Activated T-helper 2 cell treated with anti-CD3 and anti-CD28 coated beads, Interferon-gamma antibody, Interleukin-2, Interleukin-4, amounts not matched to agents 10 μg/mL and 5 μg/mL and 100 μg/mL, durations not matched to agents 14 hours and 24 hours and 36 hours (primary cell): ENCODE measurements around the gene ZMYND8. TPM values are rescaled to one million over a fixed set of nuclear protein-coding genes. Genes with fewer than 3 reads are reported as not detected.
A peak's percentile ranks its signal among the peaks of the same experiment; 100 is the strongest.

Experiments
- DNase-seq: peaks from one replicate; pipeline ENCODE4 v3.0.0; 2021; ENCODE audit warnings: low spot score
- H3K27ac Mint-ChIP-seq: one replicate; pipeline ENCODE4 v1.8.0; 2021; ENCODE audit warnings: mixed read lengths
- H3K27me3 Mint-ChIP-seq: one replicate; pipeline ENCODE4 v1.8.0; 2021; ENCODE audit warnings: low read depth, mixed read lengths
- H3K36me3 Mint-ChIP-seq: one replicate; pipeline ENCODE4 v1.8.0; 2021; ENCODE audit warnings: low read depth, mixed read lengths
- H3K4me1 Mint-ChIP-seq: one replicate; pipeline ENCODE4 v1.8.0; 2021; ENCODE audit warnings: low read depth, mixed read lengths
- H3K4me3 Mint-ChIP-seq: one replicate; pipeline ENCODE4 v1.8.0; 2021; ENCODE audit warnings: low read depth, mild to moderate bottlenecking, moderate library complexity, mixed read lengths
- H3K9me3 Mint-ChIP-seq: one replicate; pipeline ENCODE4 v1.8.0; 2021; ENCODE audit warnings: mixed read lengths
- intact Hi-C: fragments of 100-400 bp; cut with micrococcal nuclease; formaldehyde crosslinking; loops from one replicate; pipeline ENCODE4 v1.15.1; 2023
- total RNA-seq: library from RNA; stranded (reverse); gene quantifications from 2 replicates; pipeline ENCODE4 v1.2.3, GENCODE V29; 2022

Gene ZMYND8
- total RNA-seq, 1 donor from 2014 or later: 46.7 TPM

DNA sequence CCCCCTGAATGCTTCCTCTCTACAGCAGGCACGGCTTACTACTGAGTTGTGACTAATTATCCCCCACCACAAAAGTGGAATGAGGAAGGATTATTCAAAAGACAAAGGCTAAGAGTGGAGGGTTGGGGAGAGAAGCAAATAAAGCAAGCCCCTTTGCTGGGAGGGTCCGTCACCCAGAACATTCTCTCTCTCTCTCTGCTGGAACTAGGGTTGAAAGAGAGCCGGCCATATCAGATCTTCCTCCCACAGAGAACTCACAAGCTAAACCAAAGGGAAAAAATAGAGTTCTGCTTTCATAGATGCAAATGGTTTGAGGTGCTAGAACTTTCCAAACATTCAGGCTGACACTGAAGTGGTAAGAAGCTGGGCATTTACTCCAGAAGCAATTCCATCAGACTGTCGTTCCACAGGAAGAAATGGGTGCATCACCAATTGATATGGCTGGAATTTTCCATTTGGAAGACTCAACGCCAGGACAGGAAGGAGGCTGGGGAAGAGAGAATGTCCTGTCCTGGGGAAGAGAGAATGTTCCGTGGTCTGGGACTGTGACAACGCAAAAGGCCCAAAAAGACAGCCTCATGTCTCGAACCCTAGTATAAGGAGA lies 7.9 kb downstream of the ZMYND8 start:
- no peaks in the 10 kb centered on the region for H3K9me3 Mint-ChIP-seq
- no peak overlapping the region for H3K4me3 Mint-ChIP-seq
- no peak for DNase-seq
- H3K36me3 Mint-ChIP-seq: peaks cover 56% of the 10 kb centered on the region
- H3K27me3 Mint-ChIP-seq: no peaks in the 10 kb centered on the region
- intact Hi-C loops: no loop called here
- no peak overlapping the region for H3K27ac Mint-ChIP-seq
- H3K4me1 Mint-ChIP-seq: peaks cover 22% of the 10 kb centered on the region

DNA sequence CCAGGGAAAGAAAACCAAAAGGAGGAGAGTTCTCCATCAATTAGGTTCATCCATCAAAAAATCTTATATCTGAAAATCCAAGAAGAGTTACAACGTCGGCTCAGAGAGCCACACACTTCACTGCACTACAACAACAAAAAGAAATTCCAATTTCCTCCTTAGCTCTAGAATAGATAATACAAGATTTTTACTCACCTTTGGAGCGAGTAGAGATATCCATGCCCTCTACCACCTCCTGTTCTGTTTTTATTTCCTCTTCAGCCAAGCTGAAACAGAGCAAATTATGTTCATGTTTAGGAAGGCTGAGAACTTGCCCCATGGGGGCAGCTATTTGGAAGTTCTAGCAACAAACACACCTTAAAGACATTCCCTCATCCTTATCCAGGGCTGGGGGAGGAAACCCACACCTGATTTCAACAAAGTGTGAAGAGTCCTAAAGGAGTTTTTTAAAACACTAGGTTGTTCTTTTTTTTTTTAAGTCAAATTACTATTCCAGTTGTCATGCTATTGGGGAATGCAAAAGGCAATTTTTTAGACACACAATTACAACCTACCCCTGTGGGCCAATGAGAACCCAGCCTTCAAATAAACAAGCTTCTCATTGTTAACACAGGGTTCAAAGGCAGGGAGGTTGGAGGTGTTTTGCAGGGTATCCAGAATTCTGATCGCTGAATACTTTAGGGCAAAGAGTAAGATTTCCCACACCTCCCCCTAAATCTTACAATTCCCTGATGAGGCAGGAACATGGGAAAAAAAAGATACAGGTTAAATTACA lies 8.7 kb downstream of the ZMYND8 start:
- no peaks in the 10 kb centered on the region for H3K27me3 Mint-ChIP-seq
- H3K9me3 Mint-ChIP-seq: no peaks in the 10 kb centered on the region
- no peak overlapping the region for H3K4me3 Mint-ChIP-seq
- no peak for DNase-seq
- peaks cover 19% of the 10 kb centered on the region for H3K4me1 Mint-ChIP-seq
- H3K36me3 Mint-ChIP-seq: peaks cover 59% of the 10 kb centered on the region
- intact Hi-C loops: no loop called here
- no peak overlapping the region for H3K27ac Mint-ChIP-seq

DNA sequence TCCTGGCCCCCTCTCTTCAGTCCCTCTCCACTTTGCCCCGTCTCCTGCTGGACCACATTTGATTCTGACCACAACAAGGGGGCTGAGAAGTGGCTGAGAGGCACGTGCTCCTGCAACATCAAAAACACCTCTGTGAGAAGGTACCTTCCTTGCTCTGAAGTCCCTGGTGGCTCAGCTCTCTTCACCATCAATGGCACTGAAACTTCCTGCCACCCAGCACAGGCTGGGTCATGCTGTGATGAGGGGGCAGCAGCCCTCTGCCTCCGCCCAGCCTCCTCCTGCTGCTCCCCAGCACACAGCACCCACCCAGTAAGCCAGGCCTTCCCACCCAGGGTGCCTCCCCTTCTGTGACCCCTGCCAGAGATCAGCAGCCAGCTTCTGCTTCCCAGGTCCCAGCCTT lies 10.3 kb downstream of the ZMYND8 start:
- intact Hi-C loops: no loop called here
- Mint-ChIP-seq H3K4me1 (peaks cover 19% of the 10 kb centered on the region), H3K27me3 (no peaks in the 10 kb centered on the region), H3K4me3 (no peak overlapping the region), H3K36me3 (peaks cover 47% of the 10 kb centered on the region), H3K9me3 (no peaks in the 10 kb centered on the region), H3K27ac (no peak overlapping the region)
- no peak for DNase-seq

DNA sequence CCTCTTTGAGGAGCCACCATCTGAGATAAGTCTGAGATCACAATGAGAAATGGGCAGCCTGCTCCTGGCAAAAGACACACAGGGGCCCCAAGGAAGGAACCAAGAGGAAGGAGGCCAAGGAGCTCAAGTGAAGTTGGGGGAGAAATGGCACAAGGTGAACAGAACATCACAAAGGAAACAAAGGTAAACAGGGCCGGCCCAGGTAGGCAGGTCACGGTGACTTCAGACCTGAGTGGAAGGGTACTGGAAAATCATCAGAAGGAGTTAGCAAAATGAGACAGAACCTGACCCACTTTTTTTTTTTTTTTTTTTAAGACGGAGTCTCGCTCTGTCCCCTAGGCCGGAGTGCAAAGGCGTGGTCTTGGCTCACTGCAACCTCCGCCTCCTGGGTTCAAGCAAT lies 11.3 kb downstream of the ZMYND8 start:
- intact Hi-C loops: no loop called here
- H3K9me3 Mint-ChIP-seq: no peaks in the 10 kb centered on the region
- H3K4me1 Mint-ChIP-seq: peaks cover 22% of the 10 kb centered on the region
- peaks cover 50% of the 10 kb centered on the region for H3K36me3 Mint-ChIP-seq
- peak overlapping the region; percentile 31 for H3K27ac Mint-ChIP-seq
- no peak overlapping the region for H3K4me3 Mint-ChIP-seq
- no peaks in the 10 kb centered on the region for H3K27me3 Mint-ChIP-seq
- no peak for DNase-seq

DNA sequence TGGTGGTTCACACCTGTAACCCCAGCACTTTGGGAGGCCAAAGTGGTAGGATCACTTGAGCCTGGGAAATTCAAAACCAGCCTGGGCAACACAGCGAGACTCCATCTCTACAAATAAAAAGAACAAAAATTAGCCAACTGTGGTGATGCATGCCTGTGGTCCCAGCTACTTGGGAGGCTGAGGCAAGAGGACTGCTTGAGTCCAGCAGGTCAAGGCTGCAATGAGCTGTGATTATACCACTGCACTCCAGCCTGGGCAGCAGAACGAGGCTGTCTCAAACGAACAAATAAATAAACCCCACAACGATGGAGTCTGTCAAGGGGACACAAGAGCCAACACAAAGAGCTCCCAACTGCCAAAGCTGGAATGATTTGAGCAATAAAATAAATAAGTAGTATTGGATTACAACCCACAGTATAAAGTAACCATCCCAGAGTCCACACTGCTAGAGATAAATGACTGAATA lies 13.5 kb downstream of the ZMYND8 start:
- no peaks in the 10 kb centered on the region for H3K9me3 Mint-ChIP-seq
- no peak overlapping the region for H3K4me3 Mint-ChIP-seq
- H3K27ac Mint-ChIP-seq: no peak overlapping the region
- H3K36me3 Mint-ChIP-seq: peaks cover 57% of the 10 kb centered on the region
- intact Hi-C loops: no loop called here
- peaks cover 22% of the 10 kb centered on the region for H3K4me1 Mint-ChIP-seq
- H3K27me3 Mint-ChIP-seq: no peaks in the 10 kb centered on the region
- DNase-seq: no peak

DNA sequence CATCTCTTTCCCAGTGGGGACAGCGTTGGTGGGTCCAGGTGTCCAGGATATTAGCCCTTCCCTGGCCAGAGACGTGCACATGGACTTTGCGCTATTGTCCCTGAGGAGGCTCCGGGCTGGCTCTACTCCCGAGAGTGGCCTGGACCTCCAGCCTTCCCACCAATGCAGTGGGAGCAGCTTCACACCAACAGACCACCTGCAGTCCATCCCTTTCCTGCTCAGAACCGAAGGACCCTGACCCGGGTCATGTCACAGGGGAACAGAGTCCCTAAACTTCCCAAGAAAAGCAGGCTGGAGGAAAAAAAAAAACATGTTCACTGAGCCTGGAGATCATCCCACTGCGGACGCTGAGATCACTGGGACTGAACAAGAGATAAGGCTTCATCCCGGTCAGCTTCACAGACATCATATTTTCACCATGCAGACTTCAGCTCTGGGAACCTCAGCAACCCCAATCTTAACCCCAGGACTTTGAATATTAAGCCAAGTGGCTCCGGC lies 18.3 kb downstream of the ZMYND8 start:
- intact Hi-C loops: no loop called here
- H3K4me1 Mint-ChIP-seq: peaks cover 11% of the 10 kb centered on the region
- no peaks in the 10 kb centered on the region for H3K9me3 Mint-ChIP-seq
- H3K36me3 Mint-ChIP-seq: peaks cover 35% of the 10 kb centered on the region
- H3K4me3 Mint-ChIP-seq: no peak overlapping the region
- no peak overlapping the region for H3K27ac Mint-ChIP-seq
- H3K27me3 Mint-ChIP-seq: no peaks in the 10 kb centered on the region
- DNase-seq: no peak

DNA sequence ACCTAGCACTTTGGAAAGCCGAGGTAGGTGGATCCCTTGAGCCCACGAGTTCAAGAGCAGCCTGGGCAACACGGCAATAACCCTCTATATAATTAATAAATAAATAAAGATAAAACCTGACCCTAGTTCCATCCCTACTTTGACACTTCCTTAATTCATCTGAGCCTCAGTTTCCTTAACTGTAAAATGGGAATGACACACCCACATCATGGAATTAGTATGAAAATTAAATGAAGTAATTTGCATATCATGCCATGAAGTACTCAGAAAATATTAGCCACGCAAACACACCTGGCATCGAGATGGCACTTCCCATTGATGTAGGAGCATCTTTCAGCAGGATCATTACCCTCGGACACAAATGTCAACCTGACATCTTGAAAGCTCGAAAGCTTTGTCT lies 19.1 kb downstream of the ZMYND8 start:
- Mint-ChIP-seq H3K27ac (no peak overlapping the region), H3K4me3 (no peak overlapping the region), H3K4me1 (peaks cover 17% of the 10 kb centered on the region), H3K9me3 (no peaks in the 10 kb centered on the region), H3K36me3 (peaks cover 35% of the 10 kb centered on the region), H3K27me3 (no peaks in the 10 kb centered on the region)
- intact Hi-C loops: no loop called here
- no peak for DNase-seq

DNA sequence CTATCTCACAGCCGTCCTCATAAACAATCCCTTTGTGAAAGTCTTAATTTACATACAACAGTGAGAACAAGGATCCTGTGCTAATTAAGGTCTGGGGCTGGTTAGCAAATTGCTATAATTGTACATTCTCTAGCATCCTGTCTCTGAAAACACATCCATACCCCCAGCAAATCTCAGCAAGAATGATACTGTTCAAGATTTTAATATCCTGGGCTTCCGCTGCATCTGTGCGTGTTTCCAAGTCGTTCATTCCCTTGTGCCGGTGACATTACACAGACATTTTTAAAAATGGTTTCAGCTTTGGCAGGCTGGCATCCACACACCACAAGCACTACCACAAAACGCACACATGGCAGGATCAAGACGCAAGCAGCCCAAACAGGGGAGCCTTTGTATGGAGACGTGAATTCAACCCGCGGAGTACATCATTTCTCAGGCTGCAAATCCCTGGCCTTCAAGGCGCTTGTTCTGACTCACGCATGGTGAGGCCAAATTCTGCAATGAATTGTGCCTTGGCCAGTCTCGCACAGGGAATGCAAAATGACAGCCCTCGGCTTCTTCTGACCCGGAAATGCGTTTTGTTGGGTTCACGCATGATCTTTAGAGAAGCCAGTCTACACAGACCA lies 20.3 kb downstream of the ZMYND8 start:
- intact Hi-C loops: no loop called here
- Mint-ChIP-seq H3K9me3 (no peaks in the 10 kb centered on the region), H3K27me3 (no peaks in the 10 kb centered on the region), H3K4me3 (no peak overlapping the region), H3K27ac (no peak overlapping the region), H3K36me3 (peaks cover 43% of the 10 kb centered on the region), H3K4me1 (peaks cover 25% of the 10 kb centered on the region)
- no peak for DNase-seq

DNA sequence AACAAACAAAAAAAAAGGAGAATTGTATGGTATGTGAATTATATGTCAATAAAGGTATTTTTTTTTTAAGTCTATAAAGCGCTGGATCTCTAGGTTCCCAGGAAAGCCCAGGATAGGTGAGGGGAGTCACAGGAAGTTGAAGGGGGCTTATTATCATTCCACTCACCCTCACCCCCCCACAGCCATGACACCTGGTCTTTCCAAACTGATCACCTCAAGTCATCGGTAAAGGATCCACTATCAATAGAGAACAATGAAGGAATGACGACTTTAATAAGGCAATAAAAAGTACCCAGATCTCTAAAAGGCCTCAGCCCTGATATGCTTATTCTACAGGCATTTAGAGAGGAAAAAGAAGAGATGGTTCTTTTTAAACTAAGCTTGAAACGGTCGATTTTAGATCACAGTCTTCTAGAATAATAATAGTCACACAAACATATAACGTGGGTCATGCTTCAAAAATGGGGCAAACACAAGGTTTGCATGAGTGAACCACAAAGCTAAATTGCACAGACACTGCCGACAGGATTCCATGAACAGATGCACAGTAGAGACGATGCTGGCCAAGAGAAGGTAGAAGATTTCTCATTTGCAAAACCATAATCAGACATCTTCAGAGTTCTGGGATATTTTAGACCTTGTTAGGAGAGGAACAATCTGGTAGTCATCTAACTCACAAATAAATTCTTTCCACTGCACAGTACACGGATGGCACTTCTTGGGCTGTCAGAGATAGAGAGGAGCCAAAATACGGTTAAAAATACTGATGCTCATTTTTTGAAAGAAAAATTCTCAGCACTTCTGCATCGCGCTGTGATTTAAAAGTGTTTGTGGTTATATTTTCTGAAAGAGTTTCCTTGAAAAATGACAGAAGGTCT lies 21.0 kb downstream of the ZMYND8 start:
- Mint-ChIP-seq H3K36me3 (peaks cover 46% of the 10 kb centered on the region), H3K4me3 (no peak overlapping the region), H3K9me3 (no peaks in the 10 kb centered on the region), H3K4me1 (peaks cover 27% of the 10 kb centered on the region), H3K27ac (no peak overlapping the region), H3K27me3 (no peaks in the 10 kb centered on the region)
- no peak for DNase-seq
- intact Hi-C loops: no loop called here

DNA sequence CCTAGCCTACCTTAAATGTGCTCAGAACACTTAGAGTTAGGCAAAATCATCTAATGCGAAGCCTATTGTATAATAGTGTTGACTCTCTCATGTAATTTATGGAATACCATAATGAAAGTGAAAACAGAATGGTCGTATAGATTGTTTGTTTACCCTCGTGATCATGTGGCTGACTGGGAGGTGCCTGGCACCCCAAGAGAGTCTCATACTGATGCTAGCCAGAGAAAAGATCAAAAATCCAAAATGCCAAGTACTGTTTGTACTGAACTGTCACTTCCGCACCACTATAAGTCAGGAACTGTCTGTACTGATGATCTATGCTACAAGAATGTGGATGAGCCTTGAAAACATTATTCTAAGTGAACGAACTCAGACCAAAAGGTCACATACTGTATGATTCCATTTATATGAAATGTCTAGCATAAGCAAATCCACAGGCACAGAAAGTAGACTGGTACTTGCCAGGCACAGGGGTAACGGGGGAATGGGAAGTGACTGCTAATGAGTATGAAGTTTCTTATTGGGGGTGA lies 22.4 kb downstream of the ZMYND8 start:
- Mint-ChIP-seq H3K27me3 (no peaks in the 10 kb centered on the region), H3K4me3 (peak overlapping the region; percentile 1), H3K27ac (peak overlapping the region; percentile 54), H3K36me3 (peaks cover 43% of the 10 kb centered on the region), H3K9me3 (no peaks in the 10 kb centered on the region), H3K4me1 (peaks cover 27% of the 10 kb centered on the region)
- DNase-seq: no peak
- intact Hi-C loops: no loop called here

DNA sequence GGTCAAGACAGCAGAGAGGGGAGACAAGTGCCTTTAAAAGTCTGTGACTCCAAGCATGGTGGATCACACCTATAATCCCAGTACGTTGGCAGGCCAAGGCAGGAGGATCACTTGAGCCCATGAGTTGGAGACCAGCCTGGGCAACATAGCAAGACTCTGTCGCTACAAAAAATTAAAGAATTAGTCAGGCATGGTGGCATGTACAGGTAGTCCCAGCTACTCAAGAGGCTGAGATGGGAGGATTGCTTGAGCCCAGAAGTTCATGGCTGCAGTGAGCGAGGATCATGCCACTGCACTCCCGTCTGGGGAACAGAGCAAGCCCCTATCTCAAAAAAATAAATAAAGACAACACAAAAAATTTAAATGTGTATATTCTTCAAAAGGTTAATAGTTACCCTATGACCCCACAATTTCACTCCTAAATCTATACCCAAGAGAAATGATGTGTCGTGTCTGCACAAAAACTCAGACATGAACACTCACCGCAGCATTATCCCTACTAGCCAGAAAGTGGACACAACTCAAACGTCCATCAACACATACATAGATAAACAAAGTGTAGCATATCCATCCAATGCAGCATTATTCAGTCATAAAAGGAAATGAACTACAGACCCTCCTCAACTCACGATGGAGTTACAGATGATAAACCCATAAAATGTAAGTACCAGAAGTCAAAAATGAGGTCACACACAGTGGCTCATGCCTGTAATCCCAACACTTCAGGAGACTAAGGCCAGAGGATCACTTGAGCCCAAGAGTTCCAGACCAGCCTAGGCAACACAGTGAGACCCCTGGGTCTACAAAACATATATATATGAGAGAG lies 23.9 kb downstream of the ZMYND8 start:
- no peak for DNase-seq
- Mint-ChIP-seq H3K27ac (peak overlapping the region; percentile 24), H3K4me3 (no peak overlapping the region), H3K4me1 (peaks cover 34% of the 10 kb centered on the region), H3K9me3 (no peaks in the 10 kb centered on the region), H3K27me3 (no peaks in the 10 kb centered on the region), H3K36me3 (peaks cover 47% of the 10 kb centered on the region)
- intact Hi-C loops: no loop called here
